Measurements from ENCODE around the gene THUMPD1.
"Not testable (repeated sequence)": the region's sequence is repeated elsewhere in the genome, so short reads cannot be mapped to it uniquely, and the experiment has no call there.

The THUMPD1 gene

DNA sequence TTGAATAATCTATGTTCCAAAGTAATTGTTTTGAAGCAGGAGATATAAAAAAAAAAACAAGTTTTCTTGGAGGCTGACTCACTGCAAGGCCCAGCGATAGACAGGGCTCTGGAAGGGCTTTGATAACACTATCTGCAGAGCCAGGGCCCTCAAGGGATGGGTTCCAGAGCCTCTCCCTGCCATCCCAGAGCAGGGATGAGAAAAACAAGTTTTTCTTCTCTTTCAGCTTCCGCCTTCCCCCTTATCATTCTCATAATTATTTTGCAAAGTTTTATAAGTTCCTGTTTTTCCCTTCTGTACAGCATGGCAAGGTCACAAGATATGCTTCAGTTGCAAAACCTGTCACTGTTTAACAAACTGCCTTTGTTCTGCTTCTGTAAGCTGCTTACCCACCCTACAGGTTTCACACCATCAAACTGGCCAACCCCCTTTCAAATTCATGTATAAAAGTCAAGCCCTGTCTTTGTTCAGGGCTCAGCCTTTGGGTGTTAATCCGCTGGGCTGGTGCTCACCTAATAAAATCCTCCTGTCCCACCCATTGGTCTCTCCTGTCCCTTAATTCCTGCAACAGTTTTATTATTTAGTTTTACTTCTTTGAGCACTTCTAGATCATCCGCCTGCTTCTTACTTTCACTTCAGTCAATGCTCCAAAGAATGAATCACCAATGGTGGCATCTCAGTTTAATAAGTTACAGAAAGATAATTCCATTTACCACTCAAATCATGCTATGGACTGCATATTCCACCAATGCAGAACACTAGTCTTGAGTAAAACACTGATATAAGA is 5.6 kb upstream of the THUMPD1 start:
- no peak for DNase-seq (ENCODE audit: low read depth in 2 of 2)

- DNase-seq (ENCODE audit: low read depth in 2 of 2) = no peak
Measured at GRCh38 chr16:20746461-20746860, 4.8 kb upstream of the THUMPD1 start.

DNA sequence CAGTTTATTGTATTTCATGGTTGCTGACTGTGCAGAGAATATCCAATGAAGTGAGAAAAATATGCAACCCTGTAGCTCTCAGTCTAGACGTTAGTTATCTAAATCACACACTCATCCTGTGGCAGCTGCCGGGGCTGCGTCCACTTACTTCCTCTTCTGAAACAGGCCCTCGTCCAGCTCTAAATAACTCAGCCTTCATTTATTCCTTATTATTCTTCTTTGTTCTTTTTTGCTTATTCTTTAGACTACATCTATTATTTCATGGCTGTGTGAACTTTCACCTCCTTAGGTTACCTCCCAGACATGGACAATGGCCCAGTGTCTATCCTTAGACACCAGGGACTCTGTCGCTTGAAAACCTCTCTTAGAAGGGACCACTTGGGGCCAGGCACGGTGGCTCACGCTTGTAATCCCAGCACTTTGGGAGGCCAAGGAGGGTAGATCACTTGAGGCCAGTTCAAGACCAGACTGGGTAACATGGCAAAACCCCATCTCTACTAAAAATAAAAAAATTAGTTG is 3.4 kb upstream of the THUMPD1 start:
- DNase-seq (ENCODE audit: low read depth in 2 of 2) = no peak

GRCh38 chr16:20743591-20743990 is 2.0 kb upstream of the THUMPD1 start:
- DNase-seq (ENCODE audit: low read depth in 2 of 2) = no peak

DNA sequence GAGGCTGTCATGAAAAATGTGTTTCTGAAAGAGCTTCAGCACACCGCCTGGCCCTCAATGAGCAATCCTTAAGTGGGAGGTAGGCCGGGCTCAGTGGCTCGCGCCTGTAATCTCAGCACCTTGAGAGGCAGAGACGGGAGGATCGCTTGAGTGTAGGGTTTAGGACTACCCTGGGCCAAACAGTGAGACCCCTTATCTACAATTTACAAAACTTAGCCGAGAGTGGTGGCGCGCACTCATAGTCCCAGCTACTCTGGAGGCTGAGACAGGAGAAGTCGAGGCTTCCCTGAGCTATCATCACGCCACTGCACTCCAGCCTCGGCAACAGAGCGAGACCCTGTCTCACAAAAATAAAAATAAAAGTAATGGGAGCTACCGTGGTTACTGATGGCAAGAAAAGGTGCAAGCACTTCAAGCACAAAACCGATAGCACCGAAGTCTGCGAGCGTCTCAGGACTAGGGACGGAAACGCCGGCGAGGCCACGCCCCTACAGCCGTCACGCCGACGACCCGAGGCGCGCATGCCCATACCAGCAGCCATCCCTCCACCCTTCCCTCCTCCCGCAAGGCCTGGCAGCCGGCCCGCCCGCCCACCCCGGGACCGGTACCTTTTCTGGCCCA is 607 bp downstream of the THUMPD1 start:
- peak; percentile 75 to 83 for DNase-seq (ENCODE audit: low read depth in 2 of 2)

DNA sequence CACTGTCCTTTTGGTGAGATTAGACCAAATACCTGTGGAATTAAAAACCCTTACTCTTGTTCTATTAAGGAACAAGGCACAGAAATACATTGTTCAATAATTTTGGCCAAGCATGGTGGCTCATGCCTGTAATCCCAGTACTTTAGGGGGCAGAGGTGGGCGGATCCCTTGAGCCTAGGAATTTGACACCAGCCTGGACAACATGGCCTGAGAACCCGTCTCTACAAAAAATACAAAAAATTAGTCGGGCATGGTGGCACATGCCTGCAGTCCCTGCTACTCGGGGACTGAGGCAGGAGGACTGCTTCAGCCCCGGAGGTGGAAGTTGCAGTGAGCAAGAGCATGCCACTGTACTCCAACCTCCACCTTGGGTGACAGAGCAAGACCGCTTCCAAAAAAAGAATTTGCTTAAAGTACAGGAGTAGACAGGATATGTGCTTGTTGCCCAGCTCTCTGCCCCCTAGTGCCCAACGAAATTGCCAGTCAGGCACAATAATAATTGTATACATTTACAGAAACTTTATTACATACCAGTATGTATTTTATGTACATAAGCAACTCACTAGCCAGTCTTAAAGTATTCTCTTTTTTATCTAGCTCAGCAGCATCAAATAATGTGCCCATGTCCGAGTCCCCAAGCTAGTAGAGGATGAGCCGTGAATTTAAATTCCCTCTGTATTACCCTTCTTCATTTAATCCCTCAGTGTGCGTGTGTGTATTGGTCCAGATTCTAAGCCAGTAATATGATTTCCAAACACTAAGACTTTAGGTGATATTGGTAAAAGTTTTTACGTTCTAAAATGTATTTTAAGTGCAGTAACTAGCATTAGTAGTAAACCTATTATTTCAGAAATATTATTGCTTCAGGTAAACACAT is 1.4 kb downstream of the THUMPD1 start:
- no peak for DNase-seq (ENCODE audit: low read depth in 2 of 2)

DNA sequence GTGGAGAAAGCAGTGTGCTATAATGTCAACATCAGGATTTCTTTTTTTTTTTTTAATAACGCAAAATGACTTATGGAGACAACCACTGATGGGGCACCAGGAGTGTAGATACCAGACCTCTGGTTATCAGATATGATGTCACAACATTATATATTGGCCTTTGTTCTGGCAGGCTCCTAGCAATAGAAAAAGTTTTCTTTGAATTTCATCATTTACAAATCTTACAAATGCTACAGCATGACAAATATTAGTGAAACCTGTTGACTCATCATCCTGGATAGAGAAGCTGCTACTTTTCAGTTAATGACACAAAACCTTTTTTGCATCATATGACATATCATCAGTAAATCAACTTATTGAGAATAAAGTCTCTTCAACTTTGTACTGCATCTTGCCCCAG is 6.1 kb downstream of the THUMPD1 start:
- DNase-seq (ENCODE audit: low read depth in 2 of 2) = no peak

DNA sequence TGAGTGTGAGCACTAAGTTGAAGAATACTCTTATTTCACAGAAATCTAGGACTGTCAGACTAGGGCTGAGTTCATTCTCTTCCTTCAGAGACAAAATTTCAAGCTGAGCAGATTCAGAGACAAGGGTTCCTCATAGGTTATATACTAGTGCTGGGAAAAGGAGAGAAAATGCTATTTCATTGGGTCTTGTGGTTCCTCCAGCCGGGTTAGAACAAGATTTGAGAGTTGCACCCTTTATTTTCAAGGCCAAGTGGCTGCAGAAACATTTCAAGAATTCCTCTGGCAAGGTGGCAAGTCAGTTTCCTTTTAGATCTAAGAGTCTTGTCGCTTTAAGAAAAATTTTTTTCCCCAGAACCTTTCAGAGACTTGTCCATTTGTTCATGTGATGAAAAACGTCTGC is 6.8 kb downstream of the THUMPD1 start:
- no peak for DNase-seq (ENCODE audit: low read depth in 2 of 2)

GRCh38 chr16:20734056-20734455 is 7.6 kb downstream of the THUMPD1 start:
- DNase-seq (ENCODE audit: low read depth in 2 of 2) = no peak

DNA sequence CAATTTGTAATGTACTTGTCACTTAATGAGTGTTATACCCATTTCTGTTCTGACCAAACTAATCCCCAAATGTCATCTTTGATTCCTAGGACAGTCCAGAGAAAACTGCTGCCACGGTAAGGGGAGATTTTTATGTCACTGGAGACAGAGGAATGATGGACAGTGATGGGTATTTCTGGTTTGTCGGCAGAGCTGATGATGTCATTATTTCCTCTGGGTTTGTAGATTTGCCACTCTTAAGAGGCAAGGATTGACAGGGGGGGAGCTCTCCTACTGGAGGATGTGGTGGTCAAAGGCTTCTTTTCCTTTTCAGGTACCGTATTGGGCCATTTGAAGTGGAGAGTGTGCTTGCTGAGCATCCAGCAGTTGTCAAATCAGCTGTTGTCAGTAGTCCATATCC is 12.5 kb downstream of the THUMPD1 start:
- no peak for DNase-seq (ENCODE audit: low read depth in 2 of 2)

DNA sequence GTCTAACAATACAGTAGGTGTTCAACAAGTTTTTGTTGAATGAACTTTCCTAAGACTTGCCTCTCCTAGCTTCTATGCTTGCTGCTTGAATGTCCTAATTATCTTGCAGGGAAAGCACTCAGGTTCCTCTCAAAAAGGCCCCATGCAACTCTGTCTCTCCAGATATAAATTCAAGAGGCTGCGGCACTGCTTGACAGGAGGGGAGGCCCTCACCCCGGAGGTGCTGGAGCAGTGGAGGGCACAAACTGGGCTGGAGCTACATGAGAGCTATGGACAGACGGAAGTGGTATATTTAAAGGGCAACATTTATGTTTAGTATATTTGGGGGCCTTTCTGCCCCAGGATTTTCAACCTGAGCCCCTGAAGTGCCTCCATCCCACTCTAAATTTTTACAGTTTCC is 14.4 kb downstream of the THUMPD1 start:
- no peak for DNase-seq (ENCODE audit: low read depth in 2 of 2)

GRCh38 chr16:20726661-20727060 is 15.0 kb downstream of the THUMPD1 start:
- no peak for DNase-seq (ENCODE audit: low read depth in 2 of 2)

- no peak for DNase-seq (ENCODE audit: low read depth in 2 of 2)
Measured at GRCh38 chr16:20720251-20720650, 21.4 kb downstream of the THUMPD1 start.

DNA sequence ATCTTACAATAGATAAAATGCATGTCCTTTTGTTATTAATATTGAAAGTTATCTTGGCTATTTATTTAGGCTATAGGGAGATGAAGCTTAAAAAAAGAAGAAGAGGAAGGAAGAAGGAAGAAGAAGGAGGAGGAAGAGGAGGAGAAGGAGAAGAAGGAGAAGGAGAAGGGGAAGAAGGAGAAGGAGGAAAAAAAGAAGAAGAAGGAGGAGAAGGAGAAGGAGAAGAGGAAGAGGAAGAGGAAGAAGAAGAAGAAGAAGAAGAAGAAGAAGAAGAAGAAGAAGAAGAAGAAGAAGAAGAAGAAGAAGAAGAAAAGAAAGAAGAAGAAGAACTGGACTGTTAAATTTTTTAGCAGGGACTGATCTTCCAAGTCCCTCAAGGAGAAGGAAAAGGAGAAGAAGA is 23.9 kb downstream of the THUMPD1 start:
- not testable (repeated sequence) for DNase-seq (ENCODE audit: low read depth in 2 of 2)

GRCh38 chr16:20711277-20711911 is 30.2 kb downstream of the THUMPD1 start:
- no peak for DNase-seq (ENCODE audit: low read depth in 2 of 2)

- not testable (repeated sequence) for DNase-seq (ENCODE audit: low read depth in 2 of 2)
Measured at GRCh38 chr16:20708129-20708528, 33.5 kb downstream of the THUMPD1 start.

DNA sequence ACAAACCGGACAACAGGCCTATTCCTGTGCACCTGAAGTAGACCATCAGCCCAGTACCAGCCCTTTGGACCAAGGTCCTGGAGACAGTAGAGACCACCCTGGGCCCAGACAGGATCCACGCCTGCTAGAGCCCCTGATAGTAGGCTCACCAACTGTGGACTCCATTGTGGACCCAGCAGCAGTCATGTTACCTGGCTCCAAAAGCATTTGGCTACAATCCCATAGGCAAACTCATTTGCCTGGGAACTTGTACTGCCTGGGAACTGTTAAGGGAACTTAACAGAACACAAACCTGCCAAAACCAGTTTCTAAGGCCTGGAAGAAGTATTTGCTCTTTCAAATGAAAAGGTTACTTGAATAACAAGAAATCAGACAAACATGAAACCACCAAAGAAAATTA is 34.2 kb downstream of the THUMPD1 start:
- no peak for DNase-seq (ENCODE audit: low read depth in 2 of 2)

GRCh38 chr16:20705972-20706371 is 35.6 kb downstream of the THUMPD1 start:
- not testable (repeated sequence) for DNase-seq (ENCODE audit: low read depth in 2 of 2)

DNA sequence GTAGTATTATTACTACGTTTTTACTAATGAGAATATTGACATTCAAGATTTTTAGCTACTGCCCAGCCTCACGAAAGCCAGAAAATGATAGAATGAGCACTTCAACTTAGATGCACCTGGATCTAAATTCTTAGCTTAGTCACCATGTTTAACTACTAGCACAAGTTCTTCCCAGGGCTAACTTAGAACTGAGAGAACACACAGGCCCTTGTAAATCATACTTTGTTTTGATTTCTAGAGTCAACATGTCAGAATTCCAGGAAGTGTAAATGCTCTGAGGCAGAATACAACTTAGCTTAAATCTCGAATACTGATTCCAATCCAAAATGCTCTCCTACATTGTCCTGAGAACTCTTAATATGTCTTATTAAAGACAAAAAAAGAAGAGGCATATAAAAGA is 37.3 kb downstream of the THUMPD1 start:
- DNase-seq (ENCODE audit: low read depth in 2 of 2) = no peak

GRCh38 chr16:20701692-20702091 is 39.9 kb downstream of the THUMPD1 start:
- not testable (repeated sequence) for DNase-seq (ENCODE audit: low read depth in 2 of 2)

DNA sequence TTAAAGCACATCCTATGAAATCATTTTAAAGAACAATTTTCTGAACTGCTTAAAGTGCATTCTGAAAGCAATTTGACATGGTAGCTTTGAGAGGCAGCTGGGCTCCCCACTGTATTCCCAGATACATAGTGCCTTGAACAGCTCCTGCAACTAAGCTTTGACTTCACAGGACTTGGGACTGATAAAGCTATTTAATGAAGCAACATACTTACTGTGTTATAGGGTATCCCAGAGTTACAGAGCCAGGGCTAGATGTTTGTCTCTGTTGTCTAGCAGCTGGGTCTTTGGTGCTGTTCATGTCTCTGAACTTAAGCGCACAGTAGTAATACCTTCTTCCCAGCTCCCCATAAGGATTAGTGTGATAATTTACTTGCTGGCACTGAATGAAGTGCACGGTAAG is 45.0 kb downstream of the THUMPD1 start:
- no peak for DNase-seq (ENCODE audit: low read depth in 2 of 2)

DNA sequence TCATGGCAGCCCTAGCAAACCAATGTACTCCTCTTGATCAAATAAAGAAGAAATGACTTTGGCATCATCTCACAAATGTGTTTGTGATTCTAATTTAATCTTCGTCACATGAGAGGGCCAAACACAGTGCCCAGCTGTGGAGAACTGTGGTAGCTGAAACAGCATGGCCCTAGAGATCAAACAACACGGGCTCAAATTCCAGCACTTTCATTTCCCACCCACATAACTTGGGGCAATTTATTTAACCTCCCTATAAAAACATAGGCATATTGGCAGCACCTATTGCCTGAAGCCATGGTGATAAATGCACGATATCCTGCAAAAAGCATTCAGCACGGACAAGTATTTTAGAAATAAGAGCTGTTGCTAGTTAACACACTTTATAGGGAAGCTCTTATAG is 46.6 kb downstream of the THUMPD1 start:
- DNase-seq (ENCODE audit: low read depth in 2 of 2) = no peak
